ENCODE measurements around the gene EEF1AKMT3. TPM values are rescaled to one million over a fixed set of nuclear protein-coding genes. Genes with fewer than 3 reads are reported as not detected.
A peak's percentile ranks its signal among the peaks of the same experiment; 100 is the strongest.

EEF1AKMT3 gene
- total and polyA plus RNA-seq, 9 of the 15 experiments (the other 6 are each of a cell fraction or from before 2014, with no cell fraction given), result 4.1 to 17.2 (median 7.9) TPM

DNA sequence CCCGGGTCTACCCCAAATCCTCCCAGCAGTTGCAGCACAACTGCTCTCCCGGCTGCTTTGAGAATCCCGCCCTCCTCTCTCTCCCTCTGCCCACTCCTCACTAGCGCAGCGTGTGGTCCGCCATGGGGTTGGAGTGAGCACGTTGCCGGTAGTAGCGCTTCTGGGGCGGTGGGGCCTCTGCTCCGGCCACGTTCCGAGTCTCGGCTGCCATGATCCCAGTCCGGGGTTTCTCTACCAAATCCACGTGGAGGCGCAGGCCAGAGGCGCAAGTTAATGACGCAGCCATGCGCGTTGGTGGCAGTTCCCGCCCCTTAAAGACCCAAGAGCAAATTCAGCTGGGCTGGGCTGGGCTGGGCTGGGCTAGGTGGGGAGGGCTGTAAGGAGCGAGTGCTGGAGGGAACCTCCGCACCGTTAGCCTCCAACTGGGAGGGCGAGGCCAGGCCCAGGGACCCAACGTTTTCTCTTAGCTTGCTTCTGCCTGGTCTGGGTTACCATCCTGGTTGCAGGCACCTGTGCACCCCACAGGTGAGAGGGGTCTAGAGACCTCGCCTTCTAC lies 463 bp upstream of the EEF1AKMT3 start, which contains the start of gene METTL1 (continued):
- TF ChIP-seq WHSC1 (IDR thresholded peaks at IDR 0.05; ENCODE audit: low read length), result no peak
- TF ChIP-seq NFIC (IDR thresholded peaks at IDR 0.05), result no peak; the same call in none of the 2 replicates
- TF ChIP-seq HDAC8 (tag; IDR thresholded peaks at IDR 0.05), result 0 out of 2 replicates have a peak, but pooled peaks have one; percentile 23
- no peak for TF ChIP-seq HDGF (IDR thresholded peaks at IDR 0.05)
- TF ChIP-seq ZNF589 (CRISPR knock-in tag; IDR thresholded peaks at IDR 0.05; ENCODE audit: low read depth), result peak; percentile 39; the same call in 1 of the 2 replicates
- TF ChIP-seq SRSF1 (IDR thresholded peaks at IDR 0.05; ENCODE audit: low read depth, low read length), result 0 out of 2 replicates have a peak, but pooled peaks have one; percentile 49
- TF ChIP-seq RAD21 (CRISPR knock-in tag; conservative IDR thresholded peaks at IDR 0.05 in 1 of 2, IDR thresholded peaks at IDR 0.05 in 1 of 2), result no peak
- TF ChIP-seq KHSRP (IDR thresholded peaks at IDR 0.05), result peak; percentile 85
- TF ChIP-seq RFX1 (IDR thresholded peaks at IDR 0.05), result no peak
- no peak; a peak in 1 of 4 replicates for TF ChIP-seq NONO (IDR thresholded peaks at IDR 0.05; ENCODE audit: low read depth in 2 of 2, low read length in 1 of 2)
- TF ChIP-seq ASH1L (IDR thresholded peaks at IDR 0.05; ENCODE audit: borderline replicate concordance, low read depth, partially characterized antibody), result no peak
- no peak for TF ChIP-seq GABPB2 (CRISPR knock-in tag; conservative IDR thresholded peaks at IDR 0.05)
- peak; percentile 54; the same call in 1 of the 2 replicates for TF ChIP-seq RNF2 (IDR thresholded peaks at IDR 0.05)
- TF ChIP-seq, protein P1, sequence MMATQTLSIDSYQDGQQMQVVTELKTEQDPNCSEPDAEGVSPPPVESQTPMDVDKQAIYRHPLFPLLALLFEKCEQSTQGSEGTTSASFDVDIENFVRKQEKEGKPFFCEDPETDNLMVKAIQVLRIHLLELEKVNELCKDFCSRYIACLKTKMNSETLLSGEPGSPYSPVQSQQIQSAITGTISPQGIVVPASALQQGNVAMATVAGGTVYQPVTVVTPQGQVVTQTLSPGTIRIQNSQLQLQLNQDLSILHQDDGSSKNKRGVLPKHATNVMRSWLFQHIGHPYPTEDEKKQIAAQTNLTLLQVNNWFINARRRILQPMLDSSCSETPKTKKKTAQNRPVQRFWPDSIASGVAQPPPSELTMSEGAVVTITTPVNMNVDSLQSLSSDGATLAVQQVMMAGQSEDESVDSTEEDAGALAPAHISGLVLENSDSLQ (IDR thresholded peaks at IDR 0.05), result 0 out of 2 replicates have a peak, but pooled peaks have one; percentile 4
- TF ChIP-seq, protein P2, sequence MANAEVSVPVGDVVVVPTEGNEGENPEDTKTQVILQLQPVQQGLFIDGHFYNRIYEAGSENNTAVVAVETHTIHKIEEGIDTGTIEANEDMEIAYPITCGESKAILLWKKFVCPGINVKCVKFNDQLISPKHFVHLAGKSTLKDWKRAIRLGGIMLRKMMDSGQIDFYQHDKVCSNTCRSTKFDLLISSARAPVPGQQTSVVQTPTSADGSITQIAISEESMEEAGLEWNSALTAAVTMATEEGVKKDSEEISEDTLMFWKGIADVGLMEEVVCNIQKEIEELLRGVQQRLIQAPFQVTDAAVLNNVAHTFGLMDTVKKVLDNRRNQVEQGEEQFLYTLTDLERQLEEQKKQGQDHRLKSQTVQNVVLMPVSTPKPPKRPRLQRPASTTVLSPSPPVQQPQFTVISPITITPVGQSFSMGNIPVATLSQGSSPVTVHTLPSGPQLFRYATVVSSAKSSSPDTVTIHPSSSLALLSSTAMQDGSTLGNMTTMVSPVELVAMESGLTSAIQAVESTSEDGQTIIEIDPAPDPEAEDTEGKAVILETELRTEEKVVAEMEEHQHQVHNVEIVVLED (CRISPR knock-in tag; IDR thresholded peaks at IDR 0.05), result 0 out of 2 replicates have a peak, but pooled peaks have one; percentile 20
- TF ChIP-seq POLR2AphosphoS2 (IDR thresholded peaks at IDR 0.05; ENCODE audit: low read length), result no peak
- TF ChIP-seq, protein P3, sequence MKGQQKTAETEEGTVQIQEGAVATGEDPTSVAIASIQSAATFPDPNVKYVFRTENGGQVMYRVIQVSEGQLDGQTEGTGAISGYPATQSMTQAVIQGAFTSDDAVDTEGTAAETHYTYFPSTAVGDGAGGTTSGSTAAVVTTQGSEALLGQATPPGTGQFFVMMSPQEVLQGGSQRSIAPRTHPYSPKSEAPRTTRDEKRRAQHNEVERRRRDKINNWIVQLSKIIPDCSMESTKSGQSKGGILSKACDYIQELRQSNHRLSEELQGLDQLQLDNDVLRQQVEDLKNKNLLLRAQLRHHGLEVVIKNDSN (CRISPR knock-in tag; IDR thresholded peaks at IDR 0.05), result peak; percentile 80
- no peak for TF ChIP-seq POLR3A (IDR thresholded peaks at IDR 0.05; ENCODE audit: borderline replicate concordance, extremely low read depth, insufficient read depth, insufficient read length)
- TF ChIP-seq NFRKB (IDR thresholded peaks at IDR 0.05; ENCODE audit: low read depth), result peak; percentile 92
- TF ChIP-seq, protein P4, sequence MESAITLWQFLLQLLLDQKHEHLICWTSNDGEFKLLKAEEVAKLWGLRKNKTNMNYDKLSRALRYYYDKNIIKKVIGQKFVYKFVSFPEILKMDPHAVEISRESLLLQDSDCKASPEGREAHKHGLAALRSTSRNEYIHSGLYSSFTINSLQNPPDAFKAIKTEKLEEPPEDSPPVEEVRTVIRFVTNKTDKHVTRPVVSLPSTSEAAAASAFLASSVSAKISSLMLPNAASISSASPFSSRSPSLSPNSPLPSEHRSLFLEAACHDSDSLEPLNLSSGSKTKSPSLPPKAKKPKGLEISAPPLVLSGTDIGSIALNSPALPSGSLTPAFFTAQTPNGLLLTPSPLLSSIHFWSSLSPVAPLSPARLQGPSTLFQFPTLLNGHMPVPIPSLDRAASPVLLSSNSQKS (CRISPR knock-in tag; IDR thresholded peaks at IDR 0.05), result 0 out of 2 replicates have a peak, but pooled peaks have one; percentile 21
- peak; percentile 100 for TF ChIP-seq HDAC2 (IDR thresholded peaks at IDR 0.05)
- TF ChIP-seq ZBTB17 (CRISPR knock-in tag; IDR thresholded peaks at IDR 0.05), result 0 out of 2 replicates have a peak, but pooled peaks have one; percentile 44
- TF ChIP-seq POLR2H (tag; IDR thresholded peaks at IDR 0.05; ENCODE audit: low read depth), result peak; percentile 76
- no peak for TF ChIP-seq JUNB (CRISPR knock-in tag; conservative IDR thresholded peaks at IDR 0.05)
- no peak for TF ChIP-seq CBX1 (IDR thresholded peaks at IDR 0.05; ENCODE audit: low read depth)
- peak; percentile 39; the same call in 1 of the 2 replicates for TF ChIP-seq ZBTB7A (IDR thresholded peaks at IDR 0.05; ENCODE audit: borderline replicate concordance, control insufficient read depth, low read depth, low read length)

Measured in K562 (cell line).